NT2/D1 (cell line): ENCODE measurements around the gene PGM1.

Source experiments
- DNase-seq: peaks from one replicate; pipeline ENCODE4 v3.0.0-alpha.2; 2011; ENCODE audit warnings: low read depth, low spot score
- H3K27me3 ChIP-seq: 2 replicates; pipeline ENCODE4 v1.6.0; 2011; ENCODE audit warnings: mild to moderate bottlenecking; ENCODE audit not compliant: insufficient read length, insufficient read depth
- H3K36me3 ChIP-seq: 2 replicates; pipeline ENCODE4 v1.6.1; 2011; ENCODE audit warnings: mild to moderate bottlenecking, low read length, mixed read lengths; ENCODE audit not compliant: insufficient read depth, insufficient read length
- H3K4me1 ChIP-seq: 2 replicates; pipeline ENCODE4 v1.5.1; 2011; ENCODE audit not compliant: insufficient read depth, insufficient read length
- H3K4me3 ChIP-seq: 2 replicates; pipeline ENCODE4 v1.5.1; 2011; ENCODE audit warnings: low read depth; ENCODE audit not compliant: insufficient read length
- H3K9ac ChIP-seq: 2 replicates; pipeline ENCODE4 v1.6.0; 2011; ENCODE audit warnings: low read depth; ENCODE audit not compliant: insufficient read length
- H3K9me3 ChIP-seq: 2 replicates; pipeline ENCODE4 v1.5.1; 2011; ENCODE audit warnings: mild to moderate bottlenecking, low read length; ENCODE audit not compliant: insufficient read depth
- SUZ12 ChIP-seq: IDR thresholded peaks from 2 replicates; pipeline ENCODE4 v1.6.1; 2011; ENCODE audit not compliant: insufficient read length, insufficient read depth; ENCODE audit errors: extremely low read depth
- YY1 ChIP-seq: IDR thresholded peaks from 2 replicates; pipeline ENCODE4 v1.6.1; 2011; ENCODE audit not compliant: insufficient read length, insufficient read depth
- ZNF274 ChIP-seq: IDR thresholded peaks from 2 replicates; pipeline ENCODE4 v1.6.1; 2011; ENCODE audit warnings: mild to moderate bottlenecking, low read depth, low read length

The PGM1 gene

GRCh38 chr1:63601463-63601862 lies 8.3 kb downstream of the PGM1 start:
- H3K9ac ChIP-seq = no peak overlapping the region
- DNase-seq = no peak
- peaks cover 11% of the 10 kb centered on the region for H3K36me3 ChIP-seq
- no peaks in the 10 kb centered on the region for H3K27me3 ChIP-seq
- H3K4me3 ChIP-seq = no peak overlapping the region
- no peaks in the 10 kb centered on the region for H3K4me1 ChIP-seq
- TF ChIP-seq SUZ12 (no peak), ZNF274 (no peak), YY1 (no peak)
- no peaks in the 10 kb centered on the region for H3K9me3 ChIP-seq

GRCh38 chr1:63601912-63602311 lies 8.7 kb downstream of the PGM1 start:
- Histone ChIP-seq H3K9ac (no peak overlapping the region), H3K4me3 (no peak overlapping the region), H3K36me3 (peaks cover 11% of the 10 kb centered on the region), H3K9me3 (no peaks in the 10 kb centered on the region), H3K27me3 (no peaks in the 10 kb centered on the region), H3K4me1 (no peaks in the 10 kb centered on the region)
- no peak for DNase-seq
- no peak for TF ChIP-seq YY1
- no peak for TF ChIP-seq ZNF274
- no peak for TF ChIP-seq SUZ12

DNA sequence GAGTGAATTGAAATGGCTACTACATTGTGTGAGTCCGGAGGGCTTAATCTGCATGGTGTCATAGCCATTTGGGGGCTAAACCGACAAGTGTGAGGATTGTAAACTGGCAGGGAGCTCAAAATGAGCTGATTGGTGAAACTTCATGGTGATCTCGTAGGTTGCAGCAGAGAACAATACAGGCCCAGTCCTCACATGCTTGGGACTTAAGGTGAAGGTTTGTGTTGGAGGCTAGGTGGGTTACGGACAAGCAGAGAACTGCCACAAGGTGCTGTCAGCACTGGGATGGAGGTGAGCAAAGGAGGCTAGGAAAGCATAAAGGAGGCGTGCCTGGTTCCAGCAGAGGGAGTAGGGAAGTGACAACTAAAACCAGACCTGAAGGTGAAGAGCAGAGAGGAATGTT lies 9.4 kb downstream of the PGM1 start:
- H3K4me1 ChIP-seq = no peaks in the 10 kb centered on the region
- no peak for DNase-seq
- no peaks in the 10 kb centered on the region for H3K27me3 ChIP-seq

DNA sequence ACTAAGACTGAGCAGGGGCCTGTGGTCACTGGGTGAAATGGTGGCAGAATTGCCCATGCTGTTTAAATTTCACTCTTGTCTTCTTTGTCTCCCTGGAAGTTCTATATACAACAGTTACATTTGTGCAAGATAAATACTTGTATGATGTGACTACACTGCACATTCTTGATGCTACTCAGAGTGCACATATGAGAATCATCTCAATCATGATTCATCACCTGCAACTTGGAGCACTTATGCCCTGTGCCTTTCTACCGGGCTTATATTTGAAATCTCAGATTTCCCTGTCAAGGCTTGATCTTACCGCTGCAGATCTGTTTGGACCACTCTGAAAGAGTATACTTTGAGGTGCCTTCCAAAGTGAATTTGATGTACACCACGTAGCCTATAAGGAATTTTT lies 10.6 kb downstream of the PGM1 start:
- no peaks in the 10 kb centered on the region for H3K4me1 ChIP-seq
- DNase-seq = no peak
- H3K27me3 ChIP-seq = no peaks in the 10 kb centered on the region
- H3K36me3 ChIP-seq = peaks cover 8% of the 10 kb centered on the region
- no peak for TF ChIP-seq SUZ12
- no peak for TF ChIP-seq YY1
- TF ChIP-seq ZNF274 = no peak
- H3K9ac ChIP-seq = no peak overlapping the region
- no peaks in the 10 kb centered on the region for H3K9me3 ChIP-seq
- no peak overlapping the region for H3K4me3 ChIP-seq

More for the DNA sequence above, 9.4 kb downstream of the PGM1 start:
- Histone ChIP-seq H3K9me3 (no peaks in the 10 kb centered on the region), H3K36me3 (peaks cover 8% of the 10 kb centered on the region), H3K9ac (no peak overlapping the region), H3K4me3 (no peak overlapping the region)
- no peak for TF ChIP-seq SUZ12
- no peak for TF ChIP-seq YY1
- no peak for TF ChIP-seq ZNF274

GRCh38 chr1:63607322-63607721 lies 14.1 kb downstream of the PGM1 start:
- no peak for DNase-seq
- H3K9ac ChIP-seq = no peak overlapping the region
- no peaks in the 10 kb centered on the region for H3K27me3 ChIP-seq
- no peaks in the 10 kb centered on the region for H3K9me3 ChIP-seq
- no peaks in the 10 kb centered on the region for H3K4me1 ChIP-seq
- peaks cover 11% of the 10 kb centered on the region for H3K36me3 ChIP-seq
- TF ChIP-seq ZNF274 (no peak), SUZ12 (no peak), YY1 (no peak)
- no peak overlapping the region for H3K4me3 ChIP-seq

DNA sequence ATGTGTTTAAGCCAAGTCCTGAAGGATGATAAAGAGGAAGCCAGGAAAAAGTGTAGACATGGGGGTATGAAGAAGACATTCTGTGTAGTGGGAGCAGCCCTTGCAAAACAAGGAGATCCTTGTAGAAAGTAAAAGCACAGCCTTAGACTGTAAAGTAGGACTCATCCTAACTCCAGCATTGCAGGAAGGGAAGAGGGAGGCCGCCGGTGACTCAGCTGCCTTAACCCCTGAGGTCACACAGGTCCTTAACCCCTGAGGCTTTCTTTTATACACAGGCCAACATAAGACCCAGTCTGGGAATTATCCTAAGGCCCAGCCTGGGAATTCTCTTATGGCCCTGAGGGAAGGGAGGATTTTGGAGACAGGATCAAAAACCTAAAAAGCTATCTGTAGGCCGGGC lies 18.0 kb downstream of the PGM1 start:
- peak; percentile 28 for DNase-seq
- Histone ChIP-seq H3K9me3 (no peaks in the 10 kb centered on the region), H3K27me3 (no peaks in the 10 kb centered on the region), H3K4me1 (peaks cover 4% of the 10 kb centered on the region), H3K4me3 (no peak overlapping the region), H3K36me3 (peaks cover 3% of the 10 kb centered on the region), H3K9ac (no peak overlapping the region)
- TF ChIP-seq YY1 = no peak
- no peak for TF ChIP-seq ZNF274
- no peak for TF ChIP-seq SUZ12

DNA sequence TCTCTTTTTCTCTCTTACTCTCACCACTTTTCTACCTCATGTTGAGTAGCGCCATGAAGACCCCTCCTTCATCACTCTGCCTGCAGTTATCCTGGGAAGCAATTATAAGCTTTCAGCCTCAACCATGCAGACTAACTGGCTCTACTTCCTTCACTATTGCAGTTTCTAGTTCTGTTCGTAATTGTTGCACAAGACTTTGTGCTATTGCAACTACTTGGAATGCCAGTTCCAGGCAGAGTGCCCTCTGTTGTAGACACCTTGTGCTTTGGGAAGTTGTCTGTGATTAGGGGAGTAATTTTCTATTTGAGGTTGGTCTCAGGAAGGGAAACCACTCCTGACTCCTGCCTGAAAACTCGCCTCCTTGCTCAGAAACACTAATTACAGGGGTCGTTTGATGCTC lies 19.4 kb downstream of the PGM1 start:
- TF ChIP-seq YY1 = no peak
- TF ChIP-seq ZNF274 = no peak
- TF ChIP-seq SUZ12 = no peak
- H3K9ac ChIP-seq = no peak overlapping the region
- no peaks in the 10 kb centered on the region for H3K27me3 ChIP-seq
- peaks cover 8% of the 10 kb centered on the region for H3K36me3 ChIP-seq
- H3K4me1 ChIP-seq = peaks cover 4% of the 10 kb centered on the region
- H3K4me3 ChIP-seq = no peak overlapping the region
- H3K9me3 ChIP-seq = no peaks in the 10 kb centered on the region
- DNase-seq = no peak

GRCh38 chr1:63612971-63613370 lies 19.8 kb downstream of the PGM1 start:
- Histone ChIP-seq H3K9me3 (no peaks in the 10 kb centered on the region), H3K27me3 (no peaks in the 10 kb centered on the region), H3K4me3 (no peak overlapping the region), H3K4me1 (peaks cover 4% of the 10 kb centered on the region), H3K9ac (no peak overlapping the region), H3K36me3 (peaks cover 8% of the 10 kb centered on the region)
- no peak for DNase-seq
- no peak for TF ChIP-seq SUZ12
- no peak for TF ChIP-seq YY1
- TF ChIP-seq ZNF274 = no peak
